Esophagus (tissue), 2 donors: ENCODE measurements around the gene FN3K. TPM values are rescaled to one million over a fixed set of nuclear protein-coding genes. Genes with fewer than 3 reads are reported as not detected.

Experiments
- H3K27ac ChIP-seq, 2 donors: one replicate each; pipeline ENCODE4 v1.5.1; 2013; ENCODE audit warnings: low read depth in 2 of 2, mild to moderate bottlenecking in 2 of 2, inconsistent platforms in 1 of 2, low read length in 1 of 2, moderate library complexity in 1 of 2
- H3K27me3 ChIP-seq, 2 donors: one replicate each; pipeline ENCODE4 v1.6.1; 2013; ENCODE audit warnings: low read length in 2 of 2, control low read depth in 1 of 2, mild to moderate bottlenecking in 1 of 2; ENCODE audit not compliant: insufficient read depth in 2 of 2, control insufficient read depth in 1 of 2
- H3K36me3 ChIP-seq, 2 donors: one replicate each; pipeline ENCODE4 v1.6.1; 2013; ENCODE audit warnings: low read length in 1 of 2; ENCODE audit not compliant: control insufficient read depth in 2 of 2, insufficient read depth in 2 of 2
- H3K4me1 ChIP-seq, 2 donors: one replicate each; pipeline ENCODE4 v1.6.1; 2013; ENCODE audit warnings: low read length in 1 of 2; ENCODE audit not compliant: control insufficient read depth in 2 of 2, insufficient read depth in 2 of 2
- H3K4me3 ChIP-seq, 2 donors: one replicate each; pipeline ENCODE4 v1.5.1; 2013; ENCODE audit warnings: low read length in 2 of 2, mild to moderate bottlenecking in 2 of 2, low read depth in 1 of 2, moderate library complexity in 1 of 2
- H3K9me3 ChIP-seq, 2 donors: one replicate each; pipeline ENCODE4 v1.6.1; 2013; ENCODE audit warnings: mild to moderate bottlenecking in 2 of 2, low read depth in 1 of 2, low read length in 1 of 2, moderate library complexity in 1 of 2; ENCODE audit not compliant: control insufficient read depth in 2 of 2, insufficient read depth in 1 of 2
- WGBS, 2 donors: extraction: QIAGEN DNeasy Blood & Tissue Kit; methylation state at CpG; one replicate each; pipeline ENCODE4 v1.1.7; 2013; 5-methylcytosine and 5-hydroxymethylcytosine counted together
- polyA plus RNA-seq, 2 donors: library from polyadenylated mRNA; stranded (reverse); fragments of 200-250 nt; gene quantifications; one replicate each; pipeline ENCODE4 v1.2.3, GENCODE V29; 2013
- donor health status: healthy with polysubstance abuse.
- donor health status: Bipolar disorder and iron deficiency.

The FN3K gene
- polyA plus RNA-seq, 2 donors, result 2.7 to 3.7 TPM

DNA sequence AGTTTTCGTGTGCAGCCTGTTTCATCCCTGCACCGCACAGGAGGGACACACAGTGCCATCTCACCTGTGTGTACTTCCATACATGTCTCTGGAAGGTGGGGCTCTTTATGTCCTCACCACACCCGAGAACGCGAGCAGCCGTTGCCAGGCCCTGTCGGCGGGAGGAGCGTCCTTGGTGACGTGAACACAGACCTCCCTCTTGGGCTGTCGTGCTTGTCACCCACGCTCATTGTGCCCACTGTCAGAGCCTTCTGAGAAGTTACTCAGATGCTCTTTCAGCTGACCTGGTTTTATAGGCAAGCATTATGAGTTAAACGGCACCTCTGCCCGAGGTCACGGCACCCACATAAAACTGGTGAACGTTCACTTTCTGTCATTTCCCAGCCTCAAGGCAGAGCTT is 64.2 kb downstream of the FN3K start:
- H3K27me3 ChIP-seq, result no peaks in the 10 kb centered on the region
- peaks cover 0 to 18% of the 10 kb centered on the region in 2 donors for H3K36me3 ChIP-seq
- H3K9me3 ChIP-seq, result peaks cover 3 to 4% of the 10 kb centered on the region in 2 donors
- H3K4me1 ChIP-seq, result peaks cover 8 to 19% of the 10 kb centered on the region in 2 donors
- no peak overlapping the region for H3K27ac ChIP-seq
- 90 to 95% methylated on average over 16 of the region's 16 CpGs for WGBS, 2 donors
- H3K4me3 ChIP-seq, result no peak overlapping the region

Other genes starting within 250 kb of the FN3K start
- 10 to 100 TPM; 15.9 to 20.5 TPM for gene FOXK2, start 215.9 kb upstream of the FN3K start, polyA plus RNA-seq
- gene WDR45B, start 87.2 kb upstream of the FN3K start, polyA plus RNA-seq, result 10 to 100 TPM; 72.2 to 75.3 TPM
- gene RAB40B, start 36.9 kb upstream of the FN3K start, polyA plus RNA-seq, result 1 to 10 TPM; 9.3 to 9.7 TPM
- 10 to 100 TPM; 15.6 to 19.0 TPM for gene FN3KRP, start 18.9 kb upstream of the FN3K start, polyA plus RNA-seq
- 10 to 100 TPM; 54.4 to 62.8 TPM for gene TBCD, start 16.4 kb downstream of the FN3K start, polyA plus RNA-seq
- 100 to 1,000 TPM in 1 of 2 donors, 10 to 100 TPM in 1; 30.2 to 111 TPM for gene ZNF750, start 104.4 kb downstream of the FN3K start, polyA plus RNA-seq